ENCODE measurements around the gene CFAP52. TPM values are rescaled to one million over a fixed set of nuclear protein-coding genes. Genes with fewer than 3 reads are reported as not detected.
A peak's percentile ranks its signal among the peaks of the same experiment; 100 is the strongest.

The CFAP52 gene
- total and polyA plus RNA-seq, 2 of the 13 experiments (the other 11 are each of a cell fraction or from before 2014, with no cell fraction given): not detected

GRCh38 chr17:9575381-9576101, 901 bp upstream of the CFAP52 start, which contains the start of gene STX8 (continued):
- TF ChIP-seq ZNF382 (CRISPR knock-in tag; IDR thresholded peaks at IDR 0.05; ENCODE audit: borderline replicate concordance) (no peak), ZNF20 (CRISPR knock-in tag; IDR thresholded peaks at IDR 0.05) (no peak), GLI4 (CRISPR knock-in tag; IDR thresholded peaks at IDR 0.05; ENCODE audit: borderline replicate concordance) (no peak), SP2 (CRISPR knock-in tag; IDR thresholded peaks at IDR 0.05) (no peak), ATF1 (CRISPR knock-in tag; IDR thresholded peaks at IDR 0.05) (no peak), SRY (CRISPR knock-in tag; IDR thresholded peaks at IDR 0.05) (no peak), IKZF4 (CRISPR knock-in tag; IDR thresholded peaks at IDR 0.05; ENCODE audit: borderline replicate concordance, low read depth, not compliant biosample characterization) (no peak), ZNF747 (CRISPR knock-in tag; IDR thresholded peaks at IDR 0.05; ENCODE audit: borderline replicate concordance) (0 out of 2 replicates have a peak, but pooled peaks have one; percentile 54), PRMT3 (CRISPR knock-in tag; IDR thresholded peaks at IDR 0.05; ENCODE audit: borderline replicate concordance, low read depth) (0 out of 2 replicates have a peak, but pooled peaks have one; percentile 61), ZBTB44 (CRISPR knock-in tag; IDR thresholded peaks at IDR 0.05) (no peak), MTA1 (CRISPR knock-in tag; IDR thresholded peaks at IDR 0.05; ENCODE audit: borderline replicate concordance) (peak; percentile 43; the same call in 1 of the 2 replicates), ZNF562 (CRISPR knock-in tag; IDR thresholded peaks at IDR 0.05; ENCODE audit: borderline replicate concordance) (no peak), FUBP1 (CRISPR knock-in tag; IDR thresholded peaks at IDR 0.05; ENCODE audit: borderline replicate concordance) (no peak), BCL3 (CRISPR knock-in tag; IDR thresholded peaks at IDR 0.05) (no peak), ZNF33B (CRISPR knock-in tag; IDR thresholded peaks at IDR 0.05) (no peak), ZNF547 (CRISPR knock-in tag; IDR thresholded peaks at IDR 0.05) (0 out of 2 replicates have a peak, but pooled peaks have one; percentile 56), POLR2A (IDR thresholded peaks at IDR 0.05; ENCODE audit: insufficient read depth in 1 of 2, low read depth in 2 of 2, low read length in 2 of 2) (peak; percentile 52 to 73), MATR3 (CRISPR knock-in tag; IDR thresholded peaks at IDR 0.05) (no peak), TCF7 (IDR thresholded peaks at IDR 0.05; ENCODE audit: low read depth) (no peak)
